Heart left ventricle (tissue), 16 donors: ENCODE results near the gene RPL18. TPM values are rescaled to one million over a fixed set of nuclear protein-coding genes. Genes with fewer than 3 reads are reported as not detected.

Experiments
- ATAC-seq, 4 donors: fragments of 200-7000 bp; cut with Tn5 transposase; one replicate each; pipeline ENCODE4 v1.9.1; 2020 to 2022; ENCODE audit warnings: moderate library complexity in 4 of 4, mild to moderate bottlenecking in 3 of 4, moderate number of reproducible peaks in 1 of 4
- DNase-seq, 5 donors: peaks; one replicate each; pipeline ENCODE4 v3.0.0-alpha.2; 2020
- H3K27ac ChIP-seq, 12 donors: fragments of 200-600 bp; sonication (generic) in 4 of 12; one replicate each; pipeline versions ENCODE4 v1.5.0 to v1.8.0; 2016 to 2022; ENCODE audit warnings: mild to moderate bottlenecking in 2 of 12
- H3K27me3 ChIP-seq, 9 donors: fragments of 200-600 bp; sonication (generic) in 2 of 9; one replicate each; pipeline versions ENCODE4 v1.5.1 to v1.8.0; 2016 to 2022; ENCODE audit warnings: mild to moderate bottlenecking in 3 of 9
- H3K36me3 ChIP-seq, 9 donors: fragments of 200-600 bp; sonication (generic) in 2 of 9; one replicate each; pipeline versions ENCODE4 v1.5.0 to v1.8.0; 2018 to 2022; ENCODE audit warnings: mild to moderate bottlenecking in 2 of 9
- H3K4me1 ChIP-seq, 12 donors: fragments of 200-600 bp; sonication (generic) in 4 of 12; one replicate each; pipeline versions ENCODE4 v1.5.0 to v1.8.0; 2016 to 2022; ENCODE audit warnings: mild to moderate bottlenecking in 3 of 12
- H3K4me3 ChIP-seq, 12 donors: fragments of 200-600 bp; sonication (generic) in 4 of 12; one replicate each; pipeline versions ENCODE4 v1.5.0 to v1.8.0; 2017 to 2022; ENCODE audit warnings: mild to moderate bottlenecking in 9 of 12, moderate library complexity in 4 of 12
- H3K9me3 ChIP-seq, 12 donors: fragments of 200-600 bp; sonication (generic) in 4 of 12; one replicate each; pipeline versions ENCODE4 v1.5.0 to v1.8.0; 2016 to 2022; ENCODE audit warnings: mild to moderate bottlenecking in 1 of 12
- CTCF ChIP-seq, 12 donors: fragments of 200-600 bp; sonication (generic) in 4 of 12; IDR thresholded peaks; one replicate each; pipeline versions ENCODE4 v1.5.0 to v1.8.0; 2018 to 2022; ENCODE audit warnings: antibody characterized with exemption in 12 of 12, mild to moderate bottlenecking in 5 of 12
- POLR2A ChIP-seq, 2 donors: fragments of 450-650 bp; IDR thresholded peaks; one replicate each; pipeline ENCODE4 v1.6.1; 2017; ENCODE audit warnings: antibody characterized with exemption in 2 of 2, mild to moderate bottlenecking in 2 of 2, moderate library complexity in 2 of 2
- WGBS, 4 donors: extraction: QIAGEN DNeasy Blood & Tissue Kit in 2 of 4; methylation state at CpG; one replicate each; pipeline versions ENCODE4 v1.1.5 to v1.1.7; 2013 to 2018; 5-methylcytosine and 5-hydroxymethylcytosine counted together
- intact Hi-C, 10 donors: fragments of 100-400 bp; cut with DNase I; formaldehyde crosslinking; loops; one replicate each; pipeline versions ENCODE4 v1.11.1 to v1.14.2; 2022
- polyA plus RNA-seq, 2 donors: library from polyadenylated mRNA; stranded (reverse); fragments of 200-250 nt; gene quantifications; one replicate each; pipeline ENCODE4 v1.2.3, GENCODE V29; 2013
- total RNA-seq, 9 donors: library from RNA; depleted of rRNA in 2 of 9; stranded (reverse); fragments of >200 nt in 2 of 9; fragmentation: NEBNext Ultra II Directional in 3 of 9; extraction: Animal tissue kit (Norgen Biotek cat#: 25700) in 3 of 9; gene quantifications; one replicate each; pipeline versions ENCODE4 v1.1.0 to v1.2.4, GENCODE V29; 2016 to 2023
- donor health status: ischemic (EF 13 %, LVEDD 7.1; RV severe dilation, severe dysfunction).
- donor health status: healthy with polysubstance abuse.
- donor health status: DM: no; HTN: yes; CAD: no.
- donor health status: DM: no; HTN: no; CAD: no.
- donor health status: ischemic (EF 25% LVEDD 6.9; RV normal size, moderate dysfunction).
- donor health status: ischemic (EF 25% LVEDD 5.7; RV mildly dilated, moderate dysfunction).
- donor health status: healthy.
- donor health status: DM: yes; HTN: yes; CAD: no.
- donor health status: ischemic (EF 35%, LVEDD 5.7; RV mildly dilated, moderate dysfunction).
- donor health status: nonischemic (EF 11% LVEDD 7.7; RV severe dilation, severe dysfunction).
- donor health status: DM: yes; HTN: yes; CAD: no.
- donor health status: PGD.
- donor health status: ischemic (EF 29% LVEDD 5.4; RV normal size, mild dysfunction).
- donor health status: nonischemic (EF 23%, LVEDD 6.1; RV moderate dilation, normal function).

The RPL18 gene
- total and polyA plus RNA-seq, 11 donors = 470 to 1,773 (median 714) TPM

GRCh38 chr19:48603449-48603848 lies 15.5 kb downstream of the RPL18 start:
- intact Hi-C loops = no loop called here
- peaks cover 0 to 12% (median 0%) of the 10 kb centered on the region in 9 donors for H3K27me3 ChIP-seq
- ATAC-seq (no peak), DNase-seq (no peak)
- no peak overlapping the region for H3K27ac ChIP-seq
- H3K4me3 ChIP-seq = no peak overlapping the region
- 88 to 92% (median 91%) methylated on average over 30 to 39 of the region's 39 CpGs for WGBS, 4 donors
- TF ChIP-seq POLR2A (IDR thresholded peaks at IDR 0.05) (no peak), CTCF (IDR thresholded peaks at IDR 0.05) (no peak)
- no peaks in the 10 kb centered on the region for H3K4me1 ChIP-seq
- H3K36me3 ChIP-seq = no peaks in the 10 kb centered on the region
- no peaks in the 10 kb centered on the region for H3K9me3 ChIP-seq

GRCh38 chr19:48603001-48603400 lies 16.0 kb downstream of the RPL18 start:
- Histone ChIP-seq H3K27ac (no peak overlapping the region), H3K36me3 (no peaks in the 10 kb centered on the region), H3K4me1 (no peaks in the 10 kb centered on the region), H3K9me3 (no peaks in the 10 kb centered on the region), H3K4me3 (no peak overlapping the region), H3K27me3 (peaks cover 0 to 12% (median 0%) of the 10 kb centered on the region in 9 donors)
- 83 to 87% (median 84%) methylated on average over 9 of the region's 9 CpGs for WGBS, 4 donors
- DNase-seq (no peak), ATAC-seq (no peak)
- no peak for TF ChIP-seq POLR2A (IDR thresholded peaks at IDR 0.05)
- no peak for TF ChIP-seq CTCF (IDR thresholded peaks at IDR 0.05)
- intact Hi-C loops = no loop called here

GRCh38 chr19:48600679-48601417 lies 18.1 kb downstream of the RPL18 start:
- DNase-seq = no peak
- intact Hi-C loops = no loop called here
- 82 to 91% (median 86%) methylated on average over 19 to 21 of the region's 21 CpGs for WGBS, 4 donors
- no peak for TF ChIP-seq POLR2A (IDR thresholded peaks at IDR 0.05)
- no peak for TF ChIP-seq CTCF (IDR thresholded peaks at IDR 0.05)
- Histone ChIP-seq H3K36me3 (no peaks in the 10 kb centered on the region), H3K9me3 (no peaks in the 10 kb centered on the region), H3K4me1 (no peaks in the 10 kb centered on the region), H3K27me3 (peaks cover 0 to 12% (median 0%) of the 10 kb centered on the region in 9 donors), H3K4me3 (no peak overlapping the region), H3K27ac (no peak overlapping the region)
- no peak for ATAC-seq

- Histone ChIP-seq H3K4me1 (no peaks in the 10 kb centered on the region), H3K9me3 (no peaks in the 10 kb centered on the region), H3K4me3 (no peak overlapping the region), H3K27ac (no peak overlapping the region), H3K36me3 (no peaks in the 10 kb centered on the region), H3K27me3 (peaks cover 0 to 12% (median 0%) of the 10 kb centered on the region in 9 donors)
- 70 to 81% (median 73%) methylated on average over 23 to 30 of the region's 30 CpGs for WGBS, 4 donors
- intact Hi-C loops = no loop called here
- DNase-seq = no peak
- TF ChIP-seq POLR2A (IDR thresholded peaks at IDR 0.05) = no peak
- TF ChIP-seq CTCF (IDR thresholded peaks at IDR 0.05) = no peak
- no peak for ATAC-seq
These were observed 19.8 kb downstream of the RPL18 start for GRCh38 chr19:48598996-48599700.
